NCI-H748 (cell line): ENCODE results near the gene CNIH4.
"Not testable (repeated sequence)": the region's sequence is repeated elsewhere in the genome, so short reads cannot be mapped to it uniquely, and the experiment has no call there.

Experiments
- DNase-seq: peaks from one replicate; lab custom pipeline; 2025; ENCODE audit not compliant: unreplicated experiment; lab: John Stamatoyannopoulos, UW

CNIH4 gene

GRCh38 chr1:224348137-224348536 is 8.5 kb upstream of the CNIH4 start:
- DNase-seq, result no peak

GRCh38 chr1:224349716-224350115 is 7.0 kb upstream of the CNIH4 start:
- not testable (repeated sequence) for DNase-seq

GRCh38 chr1:224352436-224353085 is 4.1 kb upstream of the CNIH4 start:
- DNase-seq, result not testable (repeated sequence)

GRCh38 chr1:224353975-224354925 is 2.4 kb upstream of the CNIH4 start:
- DNase-seq, result no peak

- no peak for DNase-seq
Observed at GRCh38 chr1:224357626-224358124, 996 bp downstream of the CNIH4 start.

- DNase-seq, result no peak
Observed at GRCh38 chr1:224358237-224358636, 1.6 kb downstream of the CNIH4 start.

GRCh38 chr1:224359207-224359606 is 2.5 kb downstream of the CNIH4 start:
- DNase-seq, result no peak

GRCh38 chr1:224368409-224368808 is 11.7 kb downstream of the CNIH4 start:
- DNase-seq, result no peak

- DNase-seq, result no peak
Observed at GRCh38 chr1:224373008-224373590, 16.4 kb downstream of the CNIH4 start.

GRCh38 chr1:224375059-224375458 is 18.4 kb downstream of the CNIH4 start:
- no peak for DNase-seq

GRCh38 chr1:224377676-224378006 is 21.0 kb downstream of the CNIH4 start:
- no peak for DNase-seq

GRCh38 chr1:224378855-224379631 is 22.4 kb downstream of the CNIH4 start:
- no peak for DNase-seq

- DNase-seq, result no peak
Observed at GRCh38 chr1:224380003-224380402, 23.3 kb downstream of the CNIH4 start.

GRCh38 chr1:224381880-224382548 is 25.3 kb downstream of the CNIH4 start:
- DNase-seq, result no peak

GRCh38 chr1:224383218-224383617 is 26.5 kb downstream of the CNIH4 start:
- DNase-seq, result no peak

GRCh38 chr1:224387302-224387912 is 30.7 kb downstream of the CNIH4 start:
- no peak for DNase-seq

- no peak for DNase-seq
Observed at GRCh38 chr1:224387943-224388342, 31.3 kb downstream of the CNIH4 start.

GRCh38 chr1:224390517-224390916 is 33.8 kb downstream of the CNIH4 start:
- DNase-seq, result no peak

GRCh38 chr1:224392411-224393249 is 36.0 kb downstream of the CNIH4 start:
- no peak for DNase-seq
